Fibroblast of skin of back (primary cell): Measurements from ENCODE around the gene KNG1.
"Not testable (repeated sequence)": the region's sequence is repeated elsewhere in the genome, so short reads cannot be mapped to it uniquely, and the experiment has no call there.

Source experiments
- DNase-seq: peaks from one replicate; pipeline ENCODE4 v3.0.0-alpha.2; 2013

The KNG1 gene

GRCh38 chr3:186710694-186711093 lies 6.5 kb upstream of the KNG1 start:
- DNase-seq, result not testable (repeated sequence)

GRCh38 chr3:186713499-186713898 lies 3.7 kb upstream of the KNG1 start:
- DNase-seq, result no peak

GRCh38 chr3:186719945-186720739 lies 3.0 kb downstream of the KNG1 start:
- no peak for DNase-seq

GRCh38 chr3:186722457-186722856 lies 5.3 kb downstream of the KNG1 start:
- peak; percentile 4 for DNase-seq

GRCh38 chr3:186724911-186725310 lies 7.8 kb downstream of the KNG1 start:
- no peak for DNase-seq

GRCh38 chr3:186732169-186732766 lies 15.1 kb downstream of the KNG1 start:
- no peak for DNase-seq

- DNase-seq, result no peak
Measured at GRCh38 chr3:186742618-186743380, 25.6 kb downstream of the KNG1 start.

GRCh38 chr3:186743666-186744065 lies 26.5 kb downstream of the KNG1 start:
- DNase-seq, result no peak

- DNase-seq, result peak; percentile 95
Measured at GRCh38 chr3:186746008-186746407, 28.8 kb downstream of the KNG1 start.

GRCh38 chr3:186750316-186750715 lies 33.2 kb downstream of the KNG1 start:
- DNase-seq, result no peak

- no peak for DNase-seq
Measured at GRCh38 chr3:186751480-186751879, 34.3 kb downstream of the KNG1 start.

GRCh38 chr3:186754006-186754405 lies 36.8 kb downstream of the KNG1 start:
- no peak for DNase-seq

- no peak for DNase-seq
Measured at GRCh38 chr3:186754871-186755270, 37.7 kb downstream of the KNG1 start.

GRCh38 chr3:186757214-186757613 lies 40.1 kb downstream of the KNG1 start:
- no peak for DNase-seq

- DNase-seq, result no peak
Measured at GRCh38 chr3:186757686-186758220, 40.6 kb downstream of the KNG1 start.

- no peak for DNase-seq
Measured at GRCh38 chr3:186759231-186759930, 42.2 kb downstream of the KNG1 start.

- no peak for DNase-seq
Measured at GRCh38 chr3:186760141-186760833, 43.1 kb downstream of the KNG1 start.

- no peak for DNase-seq
Measured at GRCh38 chr3:186760897-186761447, 43.8 kb downstream of the KNG1 start.

GRCh38 chr3:186772281-186772694 lies 55.1 kb downstream of the KNG1 start:
- DNase-seq, result no peak

- DNase-seq, result peak; percentile 51
Measured at GRCh38 chr3:186772701-186773417, 55.7 kb downstream of the KNG1 start.

GRCh38 chr3:186775999-186776398 lies 58.8 kb downstream of the KNG1 start:
- peak; percentile 28 for DNase-seq
